Measurements from ENCODE around the gene BDH1. TPM values are rescaled to one million over a fixed set of nuclear protein-coding genes. Genes with fewer than 3 reads are reported as not detected.
"Not testable (repeated sequence)": the region's sequence is repeated elsewhere in the genome, so short reads cannot be mapped to it uniquely, and the experiment has no call there.

The BDH1 gene
- total and polyA plus RNA-seq, 5 experiments from 2014 or later, result 19.1 to 79.0 (median 30.9) TPM

DNA sequence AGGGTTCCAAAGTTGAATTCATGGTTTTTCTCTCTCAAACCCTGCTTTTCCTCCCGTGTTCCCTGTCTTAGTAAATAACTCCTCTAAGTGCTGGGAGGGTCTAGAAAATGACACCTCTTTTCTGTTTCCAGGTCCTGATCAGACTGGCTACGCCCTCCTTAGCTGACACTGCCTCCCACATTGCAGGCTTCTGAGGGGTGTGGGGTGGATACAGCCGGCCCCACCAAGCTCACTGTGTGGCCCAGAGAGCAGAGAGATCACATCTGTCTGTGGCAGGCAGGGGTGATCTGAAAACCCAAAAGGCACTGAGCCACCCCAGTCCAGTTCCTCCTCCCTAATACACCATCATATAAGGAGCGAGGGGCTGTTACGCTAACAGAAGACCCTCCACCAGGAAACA lies 62.7 kb downstream of the BDH1 start:
- ATAC-seq (no peak), DNase-seq (peak in 1 of 10 donors; percentile 15)
- Mint-ChIP-seq H3K4me1 (no peaks in the 10 kb centered on the region), H3K36me3 (no peaks in the 10 kb centered on the region), H3K27me3 (peaks cover 0 to 17% (median 0%) of the 10 kb centered on the region in 5 donors), H3K4me3 (no peak overlapping the region), H3K27ac (no peak overlapping the region), H3K9me3 (peaks cover 0 to 4% (median 0%) of the 10 kb centered on the region in 9 donors)
- POLR2A ChIA-PET, result no interaction called here

- no peaks in the 10 kb centered on the region for H3K36me3 Mint-ChIP-seq
- peak overlapping the region in 1 of 10 donors; percentile 16 for H3K27ac Mint-ChIP-seq
- H3K4me3 Mint-ChIP-seq, result no peak overlapping the region
- peaks cover 0 to 13% (median 0%) of the 10 kb centered on the region in 5 donors for H3K27me3 Mint-ChIP-seq
- DNase-seq (peak in 1 of 10 donors; percentile 26), ATAC-seq (no peak)
- POLR2A ChIA-PET, result no interaction called here
- no peaks in the 10 kb centered on the region for H3K9me3 Mint-ChIP-seq
- no peaks in the 10 kb centered on the region for H3K4me1 Mint-ChIP-seq
Measured at GRCh38 chr3:197491923-197492664, 63.7 kb downstream of the BDH1 start.

GRCh38 chr3:197491478-197491877 lies 64.3 kb downstream of the BDH1 start:
- Mint-ChIP-seq H3K27me3 (peaks cover 0 to 7% (median 0%) of the 10 kb centered on the region in 5 donors), H3K27ac (no peak overlapping the region), H3K4me1 (no peaks in the 10 kb centered on the region), H3K36me3 (no peaks in the 10 kb centered on the region), H3K4me3 (no peak overlapping the region), H3K9me3 (no peaks in the 10 kb centered on the region)
- DNase-seq (peak in 1 of 10 donors; percentile 9), ATAC-seq (no peak)
- POLR2A ChIA-PET, result no interaction called here

DNA sequence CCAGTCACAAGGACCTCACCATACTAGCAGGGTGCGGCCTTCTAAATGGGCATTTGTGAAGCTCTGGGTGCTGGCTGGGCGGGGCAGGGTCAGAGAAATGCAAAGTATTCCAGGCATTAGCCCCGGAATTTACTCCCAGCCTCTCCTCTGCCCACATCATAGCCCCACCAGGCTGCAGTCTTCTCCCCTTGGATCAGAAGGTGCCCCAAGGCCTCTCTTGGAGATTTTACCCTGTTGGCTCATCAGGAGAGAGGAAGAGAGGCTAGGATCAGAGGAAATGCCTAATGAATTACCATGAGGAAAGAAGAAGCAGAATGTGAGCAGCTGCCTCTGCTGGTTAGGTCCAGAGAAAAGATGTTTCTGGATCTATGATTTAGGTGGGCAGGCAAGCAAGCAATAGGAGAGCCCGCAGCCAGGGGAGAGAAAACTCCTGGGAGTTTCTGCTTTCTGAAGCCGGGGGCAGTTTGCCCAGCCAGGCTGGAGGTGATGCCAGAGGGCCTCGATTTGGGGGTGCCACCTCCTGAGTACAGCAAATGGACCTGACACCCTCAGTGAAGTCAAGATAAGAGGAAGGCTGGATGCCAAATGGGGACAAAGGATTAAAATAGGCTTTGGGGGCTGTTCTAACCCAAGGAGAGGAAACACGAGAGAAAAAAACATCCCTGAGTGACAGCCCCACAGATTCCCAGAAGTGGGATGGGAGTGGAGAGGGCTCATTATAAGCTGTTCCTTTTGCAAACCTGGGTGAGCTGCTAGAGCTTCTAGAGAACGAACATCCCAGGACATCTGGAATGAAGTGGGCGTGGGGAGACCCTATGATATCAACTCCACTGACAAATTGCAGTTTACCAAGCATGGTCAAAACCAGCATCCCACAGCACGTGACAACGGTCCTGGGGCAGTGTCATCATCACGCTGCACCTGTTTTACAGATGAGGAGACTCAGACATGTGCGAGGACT lies 65.4 kb downstream of the BDH1 start:
- no peaks in the 10 kb centered on the region for H3K4me1 Mint-ChIP-seq
- H3K36me3 Mint-ChIP-seq, result no peaks in the 10 kb centered on the region
- ATAC-seq (no peak), DNase-seq (no peak)
- H3K4me3 Mint-ChIP-seq, result no peak overlapping the region
- no peak overlapping the region for H3K27ac Mint-ChIP-seq
- no peaks in the 10 kb centered on the region for H3K9me3 Mint-ChIP-seq
- peaks cover 0 to 6% (median 0%) of the 10 kb centered on the region in 5 donors for H3K27me3 Mint-ChIP-seq
- POLR2A ChIA-PET, result no interaction called here

DNA sequence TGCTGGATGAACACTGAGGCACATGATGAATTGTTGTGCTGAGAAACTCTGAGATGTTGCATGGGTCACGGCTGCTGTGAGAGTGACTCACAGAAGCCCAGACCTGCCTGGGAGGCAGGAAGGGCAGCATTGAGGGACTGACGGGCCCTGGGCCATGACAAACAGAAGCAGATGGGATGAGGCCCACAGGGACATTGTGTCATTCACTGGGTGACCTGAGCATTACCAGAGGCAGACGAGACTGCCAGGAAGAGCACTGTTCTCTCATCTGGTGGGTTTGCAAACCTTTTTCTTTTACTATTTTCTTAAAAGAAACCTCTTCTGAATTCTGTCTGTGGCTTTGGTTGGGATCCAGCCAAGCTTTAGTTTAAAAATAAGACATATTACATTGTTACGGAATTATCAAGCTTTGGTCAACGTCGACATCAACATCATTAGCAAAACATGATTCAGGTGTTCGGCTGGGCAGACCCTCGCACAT lies 67.8 kb downstream of the BDH1 start:
- Mint-ChIP-seq H3K27ac (peak overlapping the region in 2 of 10 donors; percentile 25 to 51), H3K9me3 (no peaks in the 10 kb centered on the region), H3K4me3 (no peak overlapping the region), H3K27me3 (no peaks in the 10 kb centered on the region), H3K36me3 (no peaks in the 10 kb centered on the region), H3K4me1 (no peaks in the 10 kb centered on the region)
- POLR2A ChIA-PET, result no interaction called here
- ATAC-seq (no peak), DNase-seq (peak in 1 of 10 donors; percentile 11)

- H3K27ac Mint-ChIP-seq, result no peak overlapping the region
Measured at GRCh38 chr3:197486861-197487260, 68.9 kb downstream of the BDH1 start.

GRCh38 chr3:197485143-197485542 lies 70.6 kb downstream of the BDH1 start:
- H3K27ac Mint-ChIP-seq, result no peak overlapping the region
- POLR2A ChIA-PET, result no interaction called here
- H3K27me3 Mint-ChIP-seq, result peaks cover 0 to 5% (median 0%) of the 10 kb centered on the region in 5 donors
- H3K4me1 Mint-ChIP-seq, result no peaks in the 10 kb centered on the region
- no peak for DNase-seq
- H3K36me3 Mint-ChIP-seq, result no peaks in the 10 kb centered on the region
- no peak for ATAC-seq
- no peak overlapping the region for H3K4me3 Mint-ChIP-seq
- no peaks in the 10 kb centered on the region for H3K9me3 Mint-ChIP-seq

More at GRCh38 chr3:197486861-197487260, 68.9 kb downstream of the BDH1 start:
- POLR2A ChIA-PET, result no interaction called here
- Mint-ChIP-seq H3K9me3 (no peaks in the 10 kb centered on the region), H3K4me1 (no peaks in the 10 kb centered on the region), H3K4me3 (no peak overlapping the region), H3K36me3 (no peaks in the 10 kb centered on the region), H3K27me3 (no peaks in the 10 kb centered on the region)
- no peak for ATAC-seq
- DNase-seq, result no peak

- ATAC-seq, result no peak
- peak overlapping the region in 1 of 10 donors; percentile 62 for H3K27ac Mint-ChIP-seq
- H3K4me1 Mint-ChIP-seq, result no peaks in the 10 kb centered on the region
- no peaks in the 10 kb centered on the region for H3K36me3 Mint-ChIP-seq
- no peak for DNase-seq
- no peaks in the 10 kb centered on the region for H3K9me3 Mint-ChIP-seq
- POLR2A ChIA-PET, result no interaction called here
- H3K4me3 Mint-ChIP-seq, result no peak overlapping the region
- peaks cover 5 to 11% (median 5%) of the 10 kb centered on the region in 5 donors for H3K27me3 Mint-ChIP-seq
Measured at GRCh38 chr3:197484204-197484901, 71.4 kb downstream of the BDH1 start.

DNA sequence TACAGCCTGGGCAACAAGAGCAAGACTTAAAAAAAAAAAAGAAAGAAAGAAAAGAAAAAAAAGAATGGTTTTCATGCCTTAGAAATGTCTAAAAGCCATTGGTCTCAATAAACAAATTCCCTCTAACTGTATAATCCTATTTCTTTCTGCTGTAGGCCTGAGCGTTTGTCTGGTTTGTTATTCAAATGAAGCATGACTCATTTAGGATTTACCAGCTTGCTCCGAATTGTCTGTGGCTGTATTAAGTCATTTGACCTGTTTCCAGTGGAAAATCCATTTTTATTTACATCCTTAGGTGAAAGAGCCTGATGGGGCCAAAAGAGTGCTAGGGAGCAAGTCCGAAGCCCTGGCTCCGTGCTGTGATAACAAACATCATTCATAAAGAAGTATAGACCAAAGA lies 73.8 kb downstream of the BDH1 start:
- no peaks in the 10 kb centered on the region for H3K36me3 Mint-ChIP-seq

DNA sequence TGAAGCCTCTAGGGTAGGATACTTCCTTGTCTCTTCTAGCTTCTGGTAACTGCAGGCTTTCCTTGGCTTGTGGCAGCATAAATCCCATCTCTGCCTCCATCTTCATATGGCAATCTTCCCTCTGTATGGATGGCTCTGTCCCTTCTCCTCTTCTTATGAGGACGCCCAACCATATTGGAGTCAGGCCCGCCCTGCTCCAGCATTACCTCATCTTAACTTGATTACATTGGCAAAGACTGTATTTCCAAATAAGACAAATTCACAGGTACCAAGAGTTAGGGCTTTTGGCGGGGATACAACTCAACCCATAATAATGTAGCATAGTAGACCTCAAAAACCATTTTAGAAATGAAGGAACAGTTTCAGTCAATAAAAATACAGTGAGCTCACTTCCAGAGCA lies 75.4 kb downstream of the BDH1 start:
- Mint-ChIP-seq H3K4me1 (no peaks in the 10 kb centered on the region), H3K27ac (no peak overlapping the region), H3K27me3 (peaks cover 7 to 21% (median 14%) of the 10 kb centered on the region in 5 donors), H3K4me3 (no peak overlapping the region), H3K36me3 (no peaks in the 10 kb centered on the region), H3K9me3 (no peaks in the 10 kb centered on the region)
- ATAC-seq (no peak), DNase-seq (peak in 1 of 10 donors; percentile 0)
- POLR2A ChIA-PET, result no interaction called here

More for the DNA sequence above, 73.8 kb downstream of the BDH1 start:
- peaks cover 5 to 15% (median 6%) of the 10 kb centered on the region in 5 donors for H3K27me3 Mint-ChIP-seq
- no peak for ATAC-seq
- no peak overlapping the region for H3K4me3 Mint-ChIP-seq
- DNase-seq, result no peak
- H3K9me3 Mint-ChIP-seq, result no peaks in the 10 kb centered on the region
- POLR2A ChIA-PET, result no interaction called here
- no peaks in the 10 kb centered on the region for H3K4me1 Mint-ChIP-seq
- H3K27ac Mint-ChIP-seq, result no peak overlapping the region

DNA sequence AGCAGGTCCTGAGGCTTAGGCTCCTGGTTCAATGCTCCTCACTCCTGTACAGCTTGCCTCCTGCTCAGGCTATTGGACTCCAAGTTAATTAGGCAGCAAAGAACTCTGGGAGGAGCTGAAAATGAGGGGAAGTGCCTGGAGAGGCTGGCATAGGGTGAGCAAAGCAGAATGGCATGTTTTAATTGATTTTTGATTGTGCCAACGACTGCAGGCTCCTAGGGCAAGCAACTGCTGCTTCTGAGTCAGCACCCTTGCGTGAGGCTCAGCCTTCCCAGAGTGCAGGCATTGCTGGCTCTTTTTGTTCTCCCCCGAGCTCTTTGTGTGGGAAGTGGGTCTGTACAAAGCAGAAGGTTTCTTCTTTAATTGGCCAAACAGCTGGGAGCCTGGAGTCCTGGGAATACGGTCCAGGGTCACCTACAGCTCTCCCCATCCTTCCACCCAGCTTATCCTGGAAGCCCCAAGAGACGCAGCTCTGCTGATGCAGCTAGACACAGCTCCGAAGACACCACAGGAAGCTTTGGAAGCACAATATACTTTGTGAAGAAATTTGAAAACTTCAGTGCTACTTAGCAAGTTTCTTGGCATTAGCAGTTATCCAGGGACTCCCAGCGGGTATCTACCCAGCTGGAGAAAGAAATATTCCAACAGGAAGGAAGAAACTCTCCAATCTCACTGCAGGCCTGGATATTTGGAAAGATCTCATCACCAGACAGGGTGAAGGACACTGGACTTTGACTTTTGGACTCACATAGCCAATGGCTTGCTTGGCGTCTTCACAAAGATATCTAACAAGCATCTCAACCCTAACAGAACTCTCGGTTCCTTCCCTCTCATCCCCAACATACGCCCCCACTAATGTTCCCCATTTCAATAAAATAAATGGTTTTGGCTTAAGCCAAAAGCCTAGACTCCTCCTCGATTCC lies 76.8 kb downstream of the BDH1 start:
- no peak overlapping the region for H3K4me3 Mint-ChIP-seq
- H3K9me3 Mint-ChIP-seq, result no peaks in the 10 kb centered on the region
- DNase-seq (peak in 1 of 10 donors; percentile 15), ATAC-seq (no peak)
- no peaks in the 10 kb centered on the region for H3K36me3 Mint-ChIP-seq
- H3K27me3 Mint-ChIP-seq, result peaks cover 7 to 32% (median 15%) of the 10 kb centered on the region in 5 donors
- POLR2A ChIA-PET, result no interaction called here
- no peaks in the 10 kb centered on the region for H3K4me1 Mint-ChIP-seq
- no peak overlapping the region for H3K27ac Mint-ChIP-seq

DNA sequence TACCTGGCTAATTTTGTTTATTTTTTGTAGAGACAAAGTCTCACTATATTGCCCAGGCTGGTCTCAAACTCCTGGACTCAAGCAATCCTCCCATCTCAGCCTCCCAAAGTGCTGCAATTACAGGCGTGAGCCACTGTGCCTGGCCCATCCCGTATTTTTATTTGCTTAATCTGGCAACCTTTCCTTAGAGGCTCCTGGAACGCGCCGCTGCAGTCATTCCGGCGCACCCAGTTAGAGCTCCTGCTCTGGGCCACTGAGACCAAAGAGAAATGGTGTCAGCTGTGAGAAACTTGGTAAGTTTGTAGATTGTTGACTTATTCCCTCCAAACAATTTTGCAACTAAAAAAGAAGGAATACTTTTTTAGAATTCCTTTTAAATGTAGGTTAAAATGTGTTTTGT lies 78.0 kb downstream of the BDH1 start:
- DNase-seq, H3K27ac Mint-ChIP-seq, POLR2A ChIA-PET, H3K9me3 Mint-ChIP-seq, H3K4me1 Mint-ChIP-seq, ATAC-seq, H3K4me3 Mint-ChIP-seq, H3K36me3 Mint-ChIP-seq: not testable (repeated sequence)
- peaks cover 7 to 37% (median 16%) of the 10 kb centered on the region in 5 donors for H3K27me3 Mint-ChIP-seq
